GM18507 (cell line): Measurements from ENCODE around the gene TNPO3.

Experiments used
- DNase-seq: peaks from one replicate; pipeline ENCODE4 v3.0.0; 2011; ENCODE audit warnings: low read depth; ENCODE audit not compliant: insufficient read length; ENCODE audit errors: extremely low spot score
- FAIRE-seq: peaks from 2 replicates; lab custom pipeline; 2011; peaks lifted over from hg19 to GRCh38; lab: Jason Lieb, UNC

TNPO3 gene

DNA sequence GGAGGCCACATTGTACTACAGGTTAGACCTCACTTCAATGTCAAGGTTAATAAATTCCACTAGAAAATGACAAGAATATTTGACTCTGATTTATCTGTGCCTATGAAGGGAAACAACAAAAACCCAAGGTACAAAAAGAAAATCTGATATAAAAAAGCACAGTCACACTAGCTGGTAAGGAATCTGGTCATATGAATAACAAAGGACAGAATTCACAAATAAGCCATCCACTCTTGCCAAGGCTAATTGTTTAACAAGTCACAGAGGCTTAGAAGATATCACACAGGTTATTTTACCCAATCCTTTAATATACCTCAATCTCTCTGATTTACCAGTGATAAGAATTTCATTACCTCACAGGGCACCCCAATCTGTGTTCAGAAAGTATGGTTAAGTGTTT lies 69.3 kb downstream of the TNPO3 start:
- DNase-seq (no peak), FAIRE-seq (no peak)

DNA sequence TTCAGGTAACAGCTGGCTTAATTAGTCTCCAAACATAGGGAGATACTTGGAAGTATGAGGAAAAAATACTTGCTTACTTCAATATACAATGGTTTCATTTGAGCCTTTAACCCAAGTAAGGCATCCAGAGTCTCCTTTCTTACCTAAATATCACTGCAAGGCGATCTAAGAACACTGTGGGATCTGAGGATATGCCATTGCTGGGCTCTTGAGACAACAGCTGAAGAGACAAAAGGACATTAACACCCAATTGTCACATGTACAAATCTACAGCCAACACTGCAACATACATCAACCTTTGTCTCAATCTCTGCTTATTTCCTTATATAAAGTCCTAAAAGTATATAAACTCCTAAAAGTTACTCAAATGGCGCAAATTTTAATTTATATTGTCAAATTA lies 72.8 kb downstream of the TNPO3 start:
- no peak for DNase-seq
- no peak for FAIRE-seq

DNA sequence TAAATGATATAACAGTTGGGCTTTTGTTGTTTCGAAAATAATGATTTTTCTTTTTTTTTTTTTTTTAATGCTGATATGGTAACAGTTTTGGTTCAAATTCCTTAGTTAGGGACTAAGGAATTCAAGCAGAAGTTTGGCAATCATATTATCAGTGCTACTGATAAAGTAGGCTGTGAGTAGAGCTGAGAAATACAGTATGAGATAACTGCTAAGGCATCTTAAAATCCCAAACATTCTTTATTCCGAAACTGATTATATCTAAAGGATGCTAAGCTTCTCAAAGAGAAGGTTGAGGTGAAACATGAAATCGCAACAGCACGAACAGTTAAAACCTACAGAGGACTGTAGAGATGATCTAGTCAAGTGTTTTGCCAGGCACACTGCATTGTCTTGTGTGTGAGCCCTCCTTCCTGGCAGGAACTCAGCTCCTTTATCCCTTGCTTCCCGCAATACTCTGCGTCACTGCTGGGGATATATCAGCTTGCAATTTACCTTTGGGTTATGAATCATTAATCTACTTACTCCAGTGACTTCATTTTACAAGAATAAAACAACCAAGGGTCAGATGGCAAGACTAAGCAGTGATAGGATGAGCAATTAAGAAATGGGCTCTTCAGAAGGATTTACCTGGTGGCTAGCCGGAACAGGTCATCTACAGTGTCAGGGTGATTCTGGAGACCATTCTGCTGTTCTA lies 80.5 kb downstream of the TNPO3 start:
- DNase-seq (no peak), FAIRE-seq (no peak)

DNA sequence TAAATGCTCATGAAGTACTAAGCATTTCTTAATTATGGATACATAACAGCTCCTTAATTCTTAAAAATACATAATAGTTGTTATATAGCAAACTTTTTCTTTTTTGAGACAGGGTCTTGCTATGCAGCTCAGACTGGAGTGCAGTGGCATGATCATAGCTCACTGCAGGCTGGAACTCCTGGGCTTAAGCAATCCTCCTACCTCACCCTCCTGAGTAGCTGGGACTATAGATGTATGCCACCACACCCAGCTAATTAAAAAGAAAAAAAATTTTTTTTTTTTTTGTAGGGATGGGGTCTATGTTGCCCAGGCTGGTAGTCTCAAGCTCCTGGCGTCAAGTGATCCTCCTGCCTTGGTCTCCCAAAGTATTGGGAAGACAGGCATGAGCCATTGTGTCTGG lies 86.3 kb downstream of the TNPO3 start:
- FAIRE-seq = no peak

DNA sequence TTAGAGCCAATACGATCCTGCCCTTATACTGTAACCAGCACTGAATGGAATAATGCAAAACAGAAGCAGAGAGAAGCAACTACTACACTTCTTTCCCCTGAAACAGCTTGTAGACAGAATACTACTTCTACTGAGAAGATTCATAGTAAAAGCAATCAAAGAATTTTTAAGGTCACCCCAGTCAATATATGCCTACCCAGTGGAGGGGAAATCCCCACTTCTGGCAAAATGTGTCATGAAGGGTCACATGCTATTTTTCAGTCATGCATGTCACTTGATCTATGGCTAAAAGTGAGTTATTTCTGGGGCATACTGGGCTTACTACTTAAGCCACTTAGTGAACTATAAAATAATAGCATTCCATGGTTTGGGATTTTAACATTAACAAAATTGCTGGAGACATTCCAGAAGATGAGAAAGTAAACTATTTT lies 91.6 kb downstream of the TNPO3 start:
- FAIRE-seq (peak; percentile 86), DNase-seq (no peak)

More for the DNA sequence above, 86.3 kb downstream of the TNPO3 start:
- no peak for DNase-seq

DNA sequence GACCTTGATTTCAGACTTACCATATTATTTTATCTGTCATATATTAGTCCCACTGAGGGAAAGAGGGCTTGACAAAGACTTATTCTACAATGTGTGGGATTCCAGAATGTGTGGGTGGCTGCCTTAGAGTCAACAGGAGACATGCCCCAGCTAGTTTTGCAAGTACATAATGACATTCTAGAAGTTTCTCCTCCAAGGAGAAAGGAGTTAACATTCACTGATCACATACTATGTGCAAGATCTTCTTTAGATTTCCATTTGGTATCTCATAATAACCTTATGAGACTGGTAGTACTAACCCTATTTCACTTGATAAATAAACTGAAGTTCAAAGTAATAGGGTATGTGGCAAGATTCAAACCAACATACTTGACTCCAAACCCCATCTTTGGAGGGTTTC lies 92.0 kb downstream of the TNPO3 start:
- peak; percentile 67 for FAIRE-seq
- DNase-seq = no peak

DNA sequence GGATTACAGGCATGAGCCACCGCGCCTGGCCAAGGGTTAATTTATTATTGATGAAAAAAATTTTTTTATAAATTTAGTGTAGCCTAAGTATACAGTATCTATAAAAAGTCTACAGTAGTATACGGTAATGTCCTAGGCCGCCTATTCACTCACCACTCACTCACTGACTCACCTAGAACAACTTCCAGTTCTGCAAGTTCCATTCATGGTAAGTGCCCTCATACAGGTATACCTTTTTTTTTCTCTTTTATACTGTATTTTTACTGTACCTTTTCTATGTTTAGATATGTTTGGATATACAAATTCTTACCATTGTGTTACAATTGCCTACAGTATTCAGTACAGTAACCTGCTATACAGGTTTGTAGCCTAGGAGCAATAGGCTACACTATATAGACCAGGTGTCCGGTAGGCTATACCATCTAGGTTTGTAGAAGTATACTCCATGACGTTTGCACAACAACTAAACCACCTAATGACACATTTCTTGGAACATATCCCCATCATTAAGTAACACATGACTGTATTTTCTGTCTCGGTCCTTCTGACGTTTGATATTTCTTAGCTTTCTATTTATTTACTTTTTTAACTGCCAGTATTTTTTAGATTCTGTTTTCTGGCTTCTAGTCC lies 93.8 kb downstream of the TNPO3 start:
- FAIRE-seq = no peak
- DNase-seq = no peak

DNA sequence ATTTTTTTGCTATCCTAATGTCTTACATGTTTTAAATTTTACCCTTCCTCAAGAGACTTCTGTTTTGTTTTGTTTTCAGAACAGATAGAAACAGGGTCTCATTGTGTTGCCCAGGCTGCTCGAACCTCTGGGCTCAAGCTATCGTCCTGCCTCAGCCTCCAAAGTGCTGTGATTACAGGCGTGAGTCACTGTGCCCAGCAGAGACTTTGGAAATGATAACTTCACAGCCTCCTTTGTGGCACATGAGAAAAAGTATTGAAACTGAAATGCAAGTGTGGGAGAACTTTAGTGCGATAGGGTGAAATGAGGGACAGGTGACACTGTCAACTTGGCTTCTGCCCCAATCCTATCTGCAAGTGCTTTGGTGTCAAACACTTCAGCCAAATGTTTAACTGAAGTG lies 95.6 kb downstream of the TNPO3 start:
- peak; percentile 42 for FAIRE-seq
- DNase-seq = no peak

DNA sequence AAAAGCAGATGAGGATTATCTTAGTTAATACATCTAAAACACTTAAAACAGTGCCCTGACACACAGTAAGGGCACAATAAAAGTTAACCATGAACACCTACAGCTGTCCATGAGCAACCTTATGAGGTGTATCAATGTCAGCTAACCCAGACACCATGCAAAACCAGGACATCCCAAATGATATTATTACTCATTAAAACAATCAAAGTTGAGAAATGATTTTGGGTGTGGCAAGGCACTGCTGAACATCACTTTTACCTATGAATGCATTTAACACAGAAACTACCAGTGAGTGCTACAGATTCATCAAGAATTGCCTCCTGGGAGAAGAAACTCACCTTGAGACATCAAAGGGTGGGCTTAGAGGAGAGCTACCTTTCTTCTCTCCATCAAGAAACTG lies 98.9 kb downstream of the TNPO3 start:
- DNase-seq = no peak
- no peak for FAIRE-seq

DNA sequence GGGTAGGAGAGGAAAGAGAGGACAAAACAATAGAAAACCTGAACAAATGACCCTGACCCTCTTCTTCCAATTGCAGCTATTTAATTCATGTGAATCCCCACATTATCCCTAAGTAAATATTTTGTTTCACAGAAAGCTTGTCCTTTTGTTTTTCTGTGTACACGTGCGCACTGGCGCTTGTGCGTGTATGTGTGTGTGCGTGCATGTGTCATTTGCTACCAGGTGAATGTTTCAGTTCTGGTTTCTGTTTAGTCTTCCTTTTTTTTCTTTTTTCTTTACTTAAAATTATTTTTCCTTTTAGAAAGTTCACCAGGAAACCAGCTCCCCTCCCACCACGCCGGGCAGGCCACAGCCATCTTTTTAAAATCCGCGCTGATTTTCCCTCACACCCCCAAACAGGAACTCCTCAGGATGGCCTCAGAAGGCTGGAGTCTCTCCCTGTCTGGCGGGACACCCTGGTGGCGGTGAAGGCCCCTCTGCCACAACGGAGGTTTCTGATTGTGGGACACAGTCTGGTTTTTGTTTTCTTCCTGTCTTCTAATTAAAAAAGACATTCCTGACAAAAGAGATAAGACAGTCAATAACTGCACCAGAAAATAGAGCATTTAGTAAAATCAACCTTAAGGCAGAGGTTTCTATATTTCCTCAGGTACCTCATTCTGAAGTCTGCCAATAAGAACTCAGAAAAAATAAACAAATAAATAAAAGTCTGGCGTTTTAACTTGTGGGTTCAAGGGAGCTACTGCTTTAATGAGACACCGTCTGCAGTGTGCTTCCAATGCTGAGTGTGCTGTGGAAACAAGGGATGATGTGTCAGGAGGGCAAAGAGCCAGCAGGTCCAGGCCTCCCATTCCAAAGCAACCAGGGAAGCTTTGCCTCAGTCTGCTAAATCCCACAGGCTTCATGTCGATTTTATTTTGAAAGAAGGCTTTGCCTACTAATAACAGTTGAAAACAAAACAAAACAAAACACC lies 99.8 kb downstream of the TNPO3 start:
- FAIRE-seq = peak; percentile 93
- no peak for DNase-seq

DNA sequence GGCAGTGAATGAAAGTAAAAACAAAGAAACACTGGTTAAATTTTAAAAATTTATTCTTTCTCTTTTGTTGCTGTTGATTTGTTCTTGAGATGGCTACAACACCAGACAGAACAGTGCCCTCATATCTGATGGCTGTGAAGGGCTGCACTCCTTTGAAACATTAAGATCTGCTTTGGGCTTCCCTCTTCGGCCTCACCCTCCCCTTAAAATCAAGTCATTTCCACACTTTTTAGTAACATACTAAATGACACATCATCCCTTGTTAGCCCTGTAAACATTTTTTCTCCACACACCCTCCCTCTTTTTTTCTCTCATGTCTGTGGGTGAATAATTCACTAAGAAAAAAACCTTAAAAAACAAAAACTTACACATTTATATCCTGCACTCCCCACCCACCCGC lies 100.8 kb downstream of the TNPO3 start:
- no peak for DNase-seq
- peak; percentile 12 for FAIRE-seq

DNA sequence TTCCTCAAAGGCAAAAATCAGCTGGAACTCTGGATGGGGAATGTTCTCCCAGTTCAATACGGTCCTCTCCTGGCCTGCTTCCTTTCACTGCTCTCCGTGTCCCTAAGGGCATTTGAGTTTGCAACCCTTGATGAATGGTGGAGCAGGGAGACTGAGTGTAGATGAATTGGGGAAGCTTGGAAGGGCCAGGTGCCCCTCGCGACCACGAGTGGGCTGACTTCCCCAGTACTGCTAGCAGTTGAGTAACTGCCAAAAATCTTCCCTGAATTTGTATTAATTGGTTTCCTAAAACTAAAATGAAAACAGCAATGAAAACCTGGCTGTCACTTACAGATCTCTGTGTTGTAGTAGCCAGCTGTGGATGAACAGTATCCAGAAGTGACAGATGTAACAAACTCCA lies 103.6 kb downstream of the TNPO3 start:
- FAIRE-seq (no peak), DNase-seq (no peak)

DNA sequence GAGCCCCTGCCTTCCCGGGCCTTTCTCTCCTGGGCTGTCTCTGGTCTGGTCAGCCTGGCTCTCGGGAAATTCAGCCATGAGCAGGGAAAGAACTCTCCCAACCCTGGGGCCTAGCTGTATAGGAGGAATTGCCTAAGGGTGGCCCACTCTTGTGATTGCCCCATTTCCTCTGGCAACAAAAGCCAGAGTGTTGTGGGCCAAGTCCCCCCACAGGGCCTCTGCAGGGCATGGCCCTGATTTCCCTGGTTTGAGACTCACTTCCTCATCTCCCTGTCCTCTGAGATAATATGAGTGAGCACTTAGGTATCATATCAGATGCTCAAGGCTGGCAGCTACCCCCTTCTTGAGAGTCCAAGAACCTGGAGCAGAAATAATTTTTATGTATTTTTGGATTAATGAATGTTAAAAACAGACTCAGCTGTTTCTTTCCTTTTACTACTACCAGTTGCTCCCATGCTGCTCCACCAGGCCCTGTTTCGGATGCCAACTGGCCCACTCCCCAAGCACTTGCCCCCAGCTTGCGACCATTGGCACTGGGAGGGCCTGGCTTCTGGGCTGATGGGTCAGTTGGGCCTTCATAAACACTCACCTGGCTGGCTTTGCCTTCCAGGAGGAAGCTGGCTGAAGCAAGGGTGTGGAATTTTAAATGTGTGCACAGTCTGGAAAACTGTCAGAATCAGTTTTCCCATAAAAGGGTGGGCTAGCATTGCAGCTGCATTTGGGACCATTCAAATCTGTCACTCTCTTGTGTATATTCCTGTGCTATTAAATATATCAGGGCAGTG lies 105.7 kb downstream of the TNPO3 start:
- FAIRE-seq = no peak
- DNase-seq = no peak

DNA sequence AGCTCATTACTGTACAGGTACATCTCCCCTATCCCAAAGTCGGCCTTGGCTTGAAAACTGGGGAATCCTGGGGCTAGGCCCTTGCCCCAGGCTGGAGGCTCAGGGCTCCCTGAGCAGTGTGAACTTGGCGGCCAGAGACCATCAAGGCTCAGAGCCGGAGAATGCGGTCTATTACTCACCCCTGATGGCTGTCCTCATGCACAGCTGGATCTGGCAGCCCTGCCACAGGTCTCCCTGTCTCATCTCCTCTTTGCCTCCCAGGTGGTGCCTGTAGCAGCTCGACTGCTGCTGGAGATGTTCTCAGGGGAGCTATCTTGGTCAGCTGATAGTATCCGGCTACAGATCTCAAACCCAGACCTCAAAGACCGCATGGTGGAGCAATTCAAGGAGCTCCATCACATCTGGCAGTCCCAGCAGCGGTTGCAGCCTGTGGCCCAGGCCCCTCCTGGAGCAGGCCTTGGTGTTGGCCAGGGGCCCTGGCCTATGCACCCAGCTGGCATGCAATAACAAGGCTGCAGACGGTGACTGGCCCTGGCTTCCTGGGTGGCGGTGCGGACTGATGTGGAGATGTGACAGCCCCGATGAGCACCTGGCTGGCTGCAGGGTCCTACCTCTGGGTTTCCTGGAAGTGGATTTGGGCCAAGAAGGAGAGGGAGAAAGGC lies 106.5 kb downstream of the TNPO3 start:
- FAIRE-seq = no peak
- no peak for DNase-seq

DNA sequence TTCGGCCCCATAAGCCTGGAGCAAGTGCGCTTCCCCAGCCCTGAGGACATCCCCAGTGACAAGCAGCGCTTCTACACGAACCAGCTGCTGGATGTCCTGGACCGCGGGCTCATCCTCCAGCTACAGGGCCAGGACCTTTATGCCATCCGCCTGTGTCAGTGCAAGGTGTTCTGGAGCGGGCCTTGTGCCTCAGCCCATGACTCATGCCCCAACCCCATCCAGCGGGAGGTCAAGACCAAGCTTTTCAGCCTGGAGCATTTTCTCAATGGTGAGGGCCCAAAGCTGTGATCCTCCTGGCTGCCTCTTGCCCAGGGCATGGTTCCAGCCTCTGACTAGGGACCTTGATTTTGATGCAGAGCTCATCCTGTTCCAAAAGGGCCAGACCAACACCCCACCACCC lies 107.1 kb downstream of the TNPO3 start:
- DNase-seq (no peak), FAIRE-seq (no peak)

DNA sequence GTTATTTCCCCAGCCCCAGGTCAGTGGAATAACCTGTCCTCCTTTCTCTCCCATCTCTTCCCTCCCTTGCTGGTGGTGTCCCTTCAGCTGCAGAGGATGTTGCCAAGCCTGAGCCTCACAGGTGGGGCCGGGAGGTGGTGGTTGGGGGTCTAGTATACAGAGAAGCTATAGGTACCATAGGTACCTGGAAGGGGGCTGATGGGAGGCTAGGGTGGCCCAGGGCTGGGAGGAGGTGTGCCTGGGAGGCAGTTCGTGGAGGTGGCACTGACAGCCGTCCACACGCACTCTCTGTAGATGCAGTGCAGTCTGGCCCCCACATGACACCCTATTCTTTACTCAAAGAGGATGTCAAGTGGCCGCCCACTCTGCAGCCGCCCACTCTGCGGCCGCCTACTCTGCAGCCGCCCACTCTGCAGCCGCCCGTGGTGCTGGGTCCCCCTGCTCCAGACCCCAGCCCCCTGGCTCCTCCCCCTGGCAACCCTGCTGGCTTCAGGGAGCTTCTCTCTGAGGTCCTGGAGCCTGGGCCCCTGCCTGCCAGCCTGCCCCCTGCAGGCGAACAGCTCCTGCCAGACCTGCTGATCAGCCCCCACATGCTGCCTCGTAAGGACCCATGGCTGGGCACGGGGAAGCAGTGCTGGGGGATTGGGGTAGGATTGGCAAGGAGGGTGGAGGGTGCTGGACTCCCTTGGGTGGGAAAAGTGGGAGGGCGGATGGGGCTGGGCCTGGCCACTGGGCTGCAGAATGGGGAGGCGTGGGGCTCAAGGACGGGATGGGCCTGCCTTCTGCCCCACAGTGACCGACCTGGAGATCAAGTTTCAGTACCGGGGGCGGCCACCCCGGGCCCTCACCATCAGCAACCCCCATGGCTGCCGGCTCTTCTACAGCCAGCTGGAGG lies 107.7 kb downstream of the TNPO3 start:
- FAIRE-seq (no peak), DNase-seq (no peak)

DNA sequence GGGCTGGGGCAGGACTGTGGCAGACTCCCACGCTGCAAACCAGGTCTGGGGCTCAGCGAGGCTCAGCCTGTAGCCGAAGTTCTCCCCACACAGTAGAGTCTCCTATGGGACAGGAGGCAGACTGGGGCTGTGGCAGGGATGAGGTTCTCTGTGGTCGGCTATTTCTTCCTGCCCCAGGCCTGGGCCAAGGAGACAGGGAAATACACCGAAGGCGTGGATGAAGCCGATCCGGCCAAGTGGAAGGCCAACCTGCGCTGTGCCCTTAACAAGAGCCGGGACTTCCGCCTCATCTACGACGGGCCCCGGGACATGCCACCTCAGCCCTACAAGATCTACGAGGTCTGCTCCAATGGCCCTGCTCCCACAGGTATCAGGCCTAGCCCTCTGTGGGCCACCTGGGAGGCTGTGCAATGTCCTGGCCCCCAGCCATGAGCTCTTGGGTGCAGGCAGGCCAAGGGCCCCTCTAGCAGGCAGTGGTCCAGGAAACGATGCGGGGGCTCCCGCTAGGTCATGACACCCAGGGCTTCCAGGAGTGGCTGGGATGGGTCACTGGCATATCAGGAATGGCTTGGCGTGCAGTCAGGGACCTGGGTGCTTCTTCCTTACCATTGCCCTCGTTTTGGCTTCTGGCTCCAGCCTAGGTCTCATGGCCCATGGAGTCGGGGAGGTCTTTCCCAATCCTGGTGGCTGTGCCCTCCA lies 109.1 kb downstream of the TNPO3 start:
- FAIRE-seq (no peak), DNase-seq (no peak)
